Measurements from ENCODE around the gene CORT.

GRCh38 chr1:10459184-10459583 lies 9.4 kb downstream of the CORT start:
- TF ChIP-seq CTCF (IDR thresholded peaks at IDR 0.05), result no peak
- no peak for TF ChIP-seq ZFX (IDR thresholded peaks at IDR 0.05; ENCODE audit: borderline replicate concordance)

All from 22Rv1 (cell line).